ENCODE data around the gene PAX7. TPM values are rescaled to one million over a fixed set of nuclear protein-coding genes. Genes with fewer than 3 reads are reported as not detected.
A peak's percentile ranks its signal among the peaks of the same experiment; 100 is the strongest.

PAX7 gene
- total and polyA plus RNA-seq, 11 donors = not detected

GRCh38 chr1:18723206-18723605 is 92.6 kb downstream of the PAX7 start:
- no peak overlapping the region for H3K4me3 ChIP-seq
- intact Hi-C loops (cut with DNase I) = no loop called here
- TF ChIP-seq POLR2A (IDR thresholded peaks at IDR 0.05) (no peak), CTCF (IDR thresholded peaks at IDR 0.05) (no peak)
- no peaks in the 10 kb centered on the region for H3K9me3 ChIP-seq
- H3K36me3 ChIP-seq = no peaks in the 10 kb centered on the region
- peaks cover 0 to 5% (median 0%) of the 10 kb centered on the region in 12 donors for H3K4me1 ChIP-seq
- no peak overlapping the region for H3K27ac ChIP-seq
- no peak for ATAC-seq
- DNase-seq = no peak
- WGBS, 4 donors = 76 to 81% (median 79%) methylated on average over 9 of the region's 9 CpGs
- H3K27me3 ChIP-seq = peaks cover 9 to 98% (median 58%) of the 10 kb centered on the region in 9 donors

- intact Hi-C loops (cut with DNase I) = no loop called here
- WGBS, 4 donors = 34 to 52% (median 38%) methylated on average over 13 to 19 of the region's 19 CpGs
Measured at GRCh38 chr1:18723701-18724411, 93.2 kb downstream of the PAX7 start.

GRCh38 chr1:18724801-18725200 is 94.2 kb downstream of the PAX7 start:
- Histone ChIP-seq H3K4me3 (no peak overlapping the region), H3K9me3 (no peaks in the 10 kb centered on the region), H3K27me3 (peaks cover 5 to 98% (median 46%) of the 10 kb centered on the region in 9 donors), H3K4me1 (peaks cover 0 to 5% (median 0%) of the 10 kb centered on the region in 12 donors), H3K27ac (no peak overlapping the region), H3K36me3 (no peaks in the 10 kb centered on the region)
- WGBS, 4 donors = 27 to 47% (median 36%) methylated on average over 7 of the region's 7 CpGs
- ATAC-seq = no peak
- intact Hi-C loops (cut with DNase I) = no loop called here
- DNase-seq = no peak
- TF ChIP-seq POLR2A (IDR thresholded peaks at IDR 0.05) = no peak

More at GRCh38 chr1:18723701-18724411, 93.2 kb downstream of the PAX7 start:
- TF ChIP-seq CTCF (IDR thresholded peaks at IDR 0.05) (no peak), POLR2A (IDR thresholded peaks at IDR 0.05) (no peak)
- peaks cover 9 to 98% (median 52%) of the 10 kb centered on the region in 9 donors for H3K27me3 ChIP-seq
- H3K9me3 ChIP-seq = no peaks in the 10 kb centered on the region
- no peak overlapping the region for H3K4me3 ChIP-seq
- no peak for ATAC-seq
- H3K4me1 ChIP-seq = peaks cover 0 to 5% (median 0%) of the 10 kb centered on the region in 12 donors
- no peaks in the 10 kb centered on the region for H3K36me3 ChIP-seq
- no peak overlapping the region for H3K27ac ChIP-seq
- DNase-seq = peak in 1 of 5 donors; percentile 14

- intact Hi-C loops (cut with DNase I) = no loop called here
- Histone ChIP-seq H3K4me1 (peaks cover 0 to 5% (median 0%) of the 10 kb centered on the region in 12 donors), H3K4me3 (no peak overlapping the region), H3K27me3 (peaks cover 0 to 97% (median 43%) of the 10 kb centered on the region in 9 donors), H3K9me3 (no peaks in the 10 kb centered on the region), H3K36me3 (no peaks in the 10 kb centered on the region), H3K27ac (no peak overlapping the region)
- TF ChIP-seq CTCF (IDR thresholded peaks at IDR 0.05) (no peak), POLR2A (IDR thresholded peaks at IDR 0.05) (no peak)
- DNase-seq (no peak), ATAC-seq (no peak)
- 12 to 20% (median 15%) methylated on average over 20 to 23 of the region's 24 CpGs for WGBS, 4 donors
Measured at GRCh38 chr1:18725231-18725895, 94.7 kb downstream of the PAX7 start.

Measured in heart left ventricle (tissue), 16 donors.